ENCODE measurements around the gene BSND. TPM values are rescaled to one million over a fixed set of nuclear protein-coding genes. Genes with fewer than 3 reads are reported as not detected.

The BSND gene
- total RNA-seq, 1 donor from 2014 or later: not detected

- H3K9me3 Mint-ChIP-seq: no peaks in the 10 kb centered on the region
- peak overlapping the region; percentile 62 for H3K4me3 Mint-ChIP-seq
- no peak overlapping the region for H3K27ac Mint-ChIP-seq
- peaks cover 48% of the 10 kb centered on the region for H3K27me3 Mint-ChIP-seq
- H3K36me3 Mint-ChIP-seq: peaks cover 5% of the 10 kb centered on the region
- no peak for TF ChIP-seq CTCF (conservative IDR thresholded peaks at IDR 0.05)
- H3K4me1 Mint-ChIP-seq (ENCODE audit: unreplicated experiment): peaks cover 20% of the 10 kb centered on the region
- no peak for DNase-seq (ENCODE audit: extremely low spot score, unreplicated experiment)
Measured at GRCh38 chr1:55043011-55043410, 44.3 kb downstream of the BSND start.

- H3K27me3 Mint-ChIP-seq: peaks cover 41% of the 10 kb centered on the region
- no peaks in the 10 kb centered on the region for H3K9me3 Mint-ChIP-seq
- no peak overlapping the region for H3K4me3 Mint-ChIP-seq
- H3K4me1 Mint-ChIP-seq (ENCODE audit: unreplicated experiment): peaks cover 18% of the 10 kb centered on the region
- no peak overlapping the region for H3K27ac Mint-ChIP-seq
- no peak for DNase-seq (ENCODE audit: extremely low spot score, unreplicated experiment)
- H3K36me3 Mint-ChIP-seq: peaks cover 5% of the 10 kb centered on the region
- no peak for TF ChIP-seq CTCF (conservative IDR thresholded peaks at IDR 0.05)
Measured at GRCh38 chr1:55043726-55044125, 45.0 kb downstream of the BSND start.

- DNase-seq (ENCODE audit: extremely low spot score, unreplicated experiment): no peak
- Mint-ChIP-seq H3K4me3 (no peak overlapping the region), H3K36me3 (peaks cover 5% of the 10 kb centered on the region), H3K4me1 (ENCODE audit: unreplicated experiment) (peaks cover 15% of the 10 kb centered on the region), H3K27ac (no peak overlapping the region), H3K9me3 (no peaks in the 10 kb centered on the region), H3K27me3 (peaks cover 32% of the 10 kb centered on the region)
- no peak for TF ChIP-seq CTCF (conservative IDR thresholded peaks at IDR 0.05)
Measured at GRCh38 chr1:55044617-55045397, 46.1 kb downstream of the BSND start.

- Mint-ChIP-seq H3K27me3 (peaks cover 26% of the 10 kb centered on the region), H3K9me3 (no peaks in the 10 kb centered on the region), H3K36me3 (peaks cover 5% of the 10 kb centered on the region), H3K4me1 (ENCODE audit: unreplicated experiment) (peaks cover 10% of the 10 kb centered on the region), H3K27ac (no peak overlapping the region), H3K4me3 (no peak overlapping the region)
- DNase-seq (ENCODE audit: extremely low spot score, unreplicated experiment): no peak
- TF ChIP-seq CTCF (conservative IDR thresholded peaks at IDR 0.05): no peak
Measured at GRCh38 chr1:55045430-55045829, 46.7 kb downstream of the BSND start.

GRCh38 chr1:55046871-55047270 is 48.1 kb downstream of the BSND start:
- peaks cover 5% of the 10 kb centered on the region for H3K4me1 Mint-ChIP-seq (ENCODE audit: unreplicated experiment)
- H3K27ac Mint-ChIP-seq: no peak overlapping the region
- peaks cover 13% of the 10 kb centered on the region for H3K27me3 Mint-ChIP-seq
- no peak for TF ChIP-seq CTCF (conservative IDR thresholded peaks at IDR 0.05)
- H3K4me3 Mint-ChIP-seq: no peak overlapping the region
- H3K36me3 Mint-ChIP-seq: peaks cover 5% of the 10 kb centered on the region
- no peaks in the 10 kb centered on the region for H3K9me3 Mint-ChIP-seq
- no peak for DNase-seq (ENCODE audit: extremely low spot score, unreplicated experiment)
